IPS-NIHi7 (cell line): ENCODE data around the gene TRA2B.
A peak's percentile ranks its signal among the peaks of the same experiment; 100 is the strongest.

ENCODE experiments used
- DNase-seq: peaks from one replicate; pipeline ENCODE4 v3.0.0; 2012; ENCODE audit warnings: mixed read lengths; ENCODE audit errors: extremely low spot score

The TRA2B gene

GRCh38 chr3:185937689-185938374, at the start of gene TRA2B:
Gene TRA2B (minus strand): TSS chr3:185938014. CDS start chr3:185937860, 154 bp downstream.
- peak; percentile 97 for DNase-seq

- no peak for DNase-seq
These were observed 48.5 kb upstream of the TRA2B start for GRCh38 chr3:185986198-185986777.

GRCh38 chr3:185984203-185984602, 46.4 kb upstream of the TRA2B start:
- no peak for DNase-seq

GRCh38 chr3:185983495-185984141, 45.8 kb upstream of the TRA2B start:
- DNase-seq, result peak; percentile 91

- no peak for DNase-seq
These were observed 44.8 kb upstream of the TRA2B start for GRCh38 chr3:185982632-185983031.

- DNase-seq, result no peak
These were observed 43.8 kb upstream of the TRA2B start for GRCh38 chr3:185981621-185982020.

- DNase-seq, result no peak
These were observed 41.9 kb upstream of the TRA2B start for GRCh38 chr3:185979721-185980121.

GRCh38 chr3:185978516-185978915, 40.7 kb upstream of the TRA2B start:
- no peak for DNase-seq

- DNase-seq, result no peak
These were observed 39.8 kb upstream of the TRA2B start for GRCh38 chr3:185977679-185978040.

- peak; percentile 79 for DNase-seq
These were observed 39.3 kb upstream of the TRA2B start for GRCh38 chr3:185976977-185977678.

GRCh38 chr3:185976100-185976499, 38.3 kb upstream of the TRA2B start:
- no peak for DNase-seq

GRCh38 chr3:185971579-185971978, 33.8 kb upstream of the TRA2B start:
- DNase-seq, result no peak

- DNase-seq, result no peak
These were observed 30.4 kb upstream of the TRA2B start for GRCh38 chr3:185968168-185968567.

- no peak for DNase-seq
These were observed 28.8 kb upstream of the TRA2B start for GRCh38 chr3:185966655-185967054.

GRCh38 chr3:185965496-185965895, 27.7 kb upstream of the TRA2B start:
- DNase-seq, result no peak

GRCh38 chr3:185961675-185962232, 23.9 kb upstream of the TRA2B start:
- DNase-seq, result no peak

- no peak for DNase-seq
These were observed 22.9 kb upstream of the TRA2B start for GRCh38 chr3:185960522-185961288.

- DNase-seq, result no peak
These were observed 22.1 kb upstream of the TRA2B start for GRCh38 chr3:185959609-185960521.

- no peak for DNase-seq
These were observed 20.8 kb upstream of the TRA2B start for GRCh38 chr3:185958626-185959025.

GRCh38 chr3:185956244-185956643, 18.4 kb upstream of the TRA2B start:
- DNase-seq, result no peak

- DNase-seq, result no peak
These were observed 16.5 kb upstream of the TRA2B start for GRCh38 chr3:185954366-185954723.
